Skin of body (tissue), 2 donors: ENCODE data around the gene CENPE. TPM values are rescaled to one million over a fixed set of nuclear protein-coding genes. Genes with fewer than 3 reads are reported as not detected.
"Not testable (repeated sequence)": the region's sequence is repeated elsewhere in the genome, so short reads cannot be mapped to it uniquely, and the experiment has no call there.

ENCODE experiments used
- DNase-seq: peaks from one replicate; lab custom pipeline; 2025; lab: John Stamatoyannopoulos, UW
- total RNA-seq: library from RNA; depleted of rRNA; stranded (reverse); fragments of >200 nt; gene quantifications from one replicate; pipeline ENCODE4 v1.2.3, GENCODE V29; 2014

CENPE gene, protein sequence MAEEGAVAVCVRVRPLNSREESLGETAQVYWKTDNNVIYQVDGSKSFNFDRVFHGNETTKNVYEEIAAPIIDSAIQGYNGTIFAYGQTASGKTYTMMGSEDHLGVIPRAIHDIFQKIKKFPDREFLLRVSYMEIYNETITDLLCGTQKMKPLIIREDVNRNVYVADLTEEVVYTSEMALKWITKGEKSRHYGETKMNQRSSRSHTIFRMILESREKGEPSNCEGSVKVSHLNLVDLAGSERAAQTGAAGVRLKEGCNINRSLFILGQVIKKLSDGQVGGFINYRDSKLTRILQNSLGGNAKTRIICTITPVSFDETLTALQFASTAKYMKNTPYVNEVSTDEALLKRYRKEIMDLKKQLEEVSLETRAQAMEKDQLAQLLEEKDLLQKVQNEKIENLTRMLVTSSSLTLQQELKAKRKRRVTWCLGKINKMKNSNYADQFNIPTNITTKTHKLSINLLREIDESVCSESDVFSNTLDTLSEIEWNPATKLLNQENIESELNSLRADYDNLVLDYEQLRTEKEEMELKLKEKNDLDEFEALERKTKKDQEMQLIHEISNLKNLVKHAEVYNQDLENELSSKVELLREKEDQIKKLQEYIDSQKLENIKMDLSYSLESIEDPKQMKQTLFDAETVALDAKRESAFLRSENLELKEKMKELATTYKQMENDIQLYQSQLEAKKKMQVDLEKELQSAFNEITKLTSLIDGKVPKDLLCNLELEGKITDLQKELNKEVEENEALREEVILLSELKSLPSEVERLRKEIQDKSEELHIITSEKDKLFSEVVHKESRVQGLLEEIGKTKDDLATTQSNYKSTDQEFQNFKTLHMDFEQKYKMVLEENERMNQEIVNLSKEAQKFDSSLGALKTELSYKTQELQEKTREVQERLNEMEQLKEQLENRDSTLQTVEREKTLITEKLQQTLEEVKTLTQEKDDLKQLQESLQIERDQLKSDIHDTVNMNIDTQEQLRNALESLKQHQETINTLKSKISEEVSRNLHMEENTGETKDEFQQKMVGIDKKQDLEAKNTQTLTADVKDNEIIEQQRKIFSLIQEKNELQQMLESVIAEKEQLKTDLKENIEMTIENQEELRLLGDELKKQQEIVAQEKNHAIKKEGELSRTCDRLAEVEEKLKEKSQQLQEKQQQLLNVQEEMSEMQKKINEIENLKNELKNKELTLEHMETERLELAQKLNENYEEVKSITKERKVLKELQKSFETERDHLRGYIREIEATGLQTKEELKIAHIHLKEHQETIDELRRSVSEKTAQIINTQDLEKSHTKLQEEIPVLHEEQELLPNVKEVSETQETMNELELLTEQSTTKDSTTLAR (N-terminal part only)
- 14.0 TPM for total RNA-seq

DNA sequence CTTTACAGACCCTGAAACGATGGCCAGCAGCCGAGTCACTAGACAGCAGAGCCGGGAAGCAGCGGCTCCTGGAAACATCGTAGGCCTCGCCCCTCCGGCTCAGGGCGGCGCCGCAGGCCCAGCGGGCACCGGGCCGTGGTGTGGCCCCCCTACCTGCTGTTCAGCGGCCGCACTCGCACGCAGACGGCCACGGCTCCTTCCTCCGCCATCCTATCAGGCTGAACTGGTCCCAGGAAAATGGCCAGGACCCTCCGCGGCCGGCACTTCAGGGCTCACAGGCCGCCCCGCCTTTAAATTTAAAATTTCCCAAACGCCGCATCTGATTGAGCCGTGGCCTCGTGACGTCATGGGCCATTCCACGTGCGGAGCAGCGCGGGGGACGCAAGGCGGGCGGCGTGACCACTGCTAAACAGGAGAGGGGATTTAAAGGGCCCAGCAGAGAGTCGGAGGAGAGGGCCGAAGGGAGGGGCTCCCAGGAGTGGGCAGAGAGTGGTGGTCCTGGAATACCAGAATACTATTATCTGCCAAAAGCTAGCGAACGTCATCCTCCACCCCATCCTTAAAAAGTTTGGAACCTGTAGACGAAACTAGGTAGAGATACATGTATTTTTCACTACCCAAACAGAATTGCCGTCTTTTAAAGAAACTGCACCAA, at the start of gene CENPE:
CENPE (minus strand) TSS at position 233 of the 655 bp plus-strand sequence; CDS start at position 209, 24 bp downstream.
- peak; percentile 92 for DNase-seq

DNA sequence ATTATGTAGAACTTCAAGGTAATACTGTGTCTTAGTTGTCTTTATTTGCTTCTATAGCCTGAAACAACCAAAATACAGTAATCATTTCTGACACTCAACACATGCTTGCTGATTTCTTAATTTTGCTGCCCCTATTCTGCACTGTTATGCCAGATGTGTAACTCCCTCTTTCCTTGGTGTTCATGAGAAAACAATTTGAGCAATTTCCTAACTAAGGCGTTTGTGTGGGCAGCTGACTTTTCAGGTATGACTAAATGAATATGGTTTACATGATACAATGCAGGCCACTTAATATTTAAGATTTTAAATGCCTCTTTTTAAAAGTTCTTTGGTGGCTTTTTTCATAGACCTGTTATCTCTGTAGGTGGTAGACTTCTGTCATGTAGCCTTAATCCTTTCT, 46.1 kb upstream of the CENPE start:
- DNase-seq, result no peak

DNA sequence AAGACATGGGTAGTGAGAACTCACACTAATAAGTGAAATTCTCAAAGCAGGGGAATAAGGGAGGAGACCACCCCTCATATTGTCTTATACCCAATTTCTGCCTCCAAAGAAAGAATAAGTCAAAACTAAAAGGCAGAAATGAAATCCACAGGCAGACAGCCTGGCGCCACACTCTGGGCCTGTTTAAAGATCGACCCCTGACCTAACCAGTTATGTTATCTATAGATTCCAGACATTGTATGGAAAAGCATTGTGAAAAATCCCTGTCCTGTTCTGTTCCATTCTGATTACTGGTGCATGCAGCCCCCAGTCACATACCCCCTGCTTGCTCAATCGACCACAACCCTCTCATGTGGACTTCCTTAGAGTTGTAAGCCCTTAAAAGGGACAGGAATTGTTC, 32.8 kb upstream of the CENPE start:
- DNase-seq, result not testable (repeated sequence)

DNA sequence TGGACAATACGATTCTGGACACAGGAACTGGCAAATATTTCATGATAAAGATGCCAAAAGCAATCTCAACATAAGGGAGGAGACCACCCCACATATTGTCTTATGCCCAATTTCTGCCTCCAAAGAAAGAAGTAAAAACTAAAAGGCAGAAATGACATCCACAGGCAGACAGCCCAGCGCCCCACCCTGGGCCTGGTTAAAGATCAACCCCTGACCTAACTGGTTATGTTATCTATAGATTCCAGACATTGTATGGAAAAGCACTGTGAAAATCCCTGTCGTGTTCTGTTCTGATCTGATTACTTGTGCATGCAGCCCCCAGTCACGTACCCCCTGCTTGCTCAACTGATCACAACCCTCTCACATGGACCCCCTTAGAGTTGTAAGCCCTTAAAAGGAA, 25.4 kb upstream of the CENPE start:
- DNase-seq, result not testable (repeated sequence)

DNA sequence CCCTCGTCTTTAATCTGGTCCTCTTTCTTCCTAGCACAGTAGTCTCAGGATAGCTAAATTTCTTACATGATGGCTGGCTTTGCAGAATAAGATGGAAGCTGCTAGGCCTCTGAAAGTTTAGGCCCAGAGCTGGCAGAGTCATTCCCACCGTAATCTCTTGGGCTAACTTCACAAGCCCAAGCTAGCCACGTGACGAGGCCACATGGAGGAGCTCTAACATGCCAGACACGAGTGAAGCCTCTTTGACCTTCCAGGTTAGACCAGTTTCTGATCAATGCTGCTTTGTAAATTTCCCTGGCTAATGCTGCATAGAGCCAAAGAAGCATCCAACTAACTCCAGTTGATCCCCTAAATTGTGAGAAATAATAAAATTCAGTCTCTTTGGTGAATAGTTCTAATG, 9.5 kb upstream of the CENPE start:
- no peak for DNase-seq

DNA sequence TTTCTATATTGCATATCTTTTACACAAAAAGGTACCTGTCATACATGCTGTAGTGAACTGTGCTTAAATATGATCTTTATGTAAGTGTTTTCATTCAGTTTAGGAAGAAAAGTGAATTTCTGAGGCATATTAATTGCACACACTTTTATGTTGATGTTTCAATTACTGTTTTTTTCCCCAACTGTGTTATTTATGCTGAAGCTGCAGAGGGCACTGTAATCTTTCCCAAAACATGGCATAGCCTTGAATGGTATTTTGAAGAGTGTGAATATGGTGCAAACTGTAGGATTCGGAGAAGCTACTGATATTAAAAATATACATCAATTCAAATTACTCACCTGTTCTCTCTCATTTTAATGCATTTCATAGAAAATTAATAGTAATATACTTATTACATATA, 6.0 kb upstream of the CENPE start:
- DNase-seq, result peak; percentile 16

DNA sequence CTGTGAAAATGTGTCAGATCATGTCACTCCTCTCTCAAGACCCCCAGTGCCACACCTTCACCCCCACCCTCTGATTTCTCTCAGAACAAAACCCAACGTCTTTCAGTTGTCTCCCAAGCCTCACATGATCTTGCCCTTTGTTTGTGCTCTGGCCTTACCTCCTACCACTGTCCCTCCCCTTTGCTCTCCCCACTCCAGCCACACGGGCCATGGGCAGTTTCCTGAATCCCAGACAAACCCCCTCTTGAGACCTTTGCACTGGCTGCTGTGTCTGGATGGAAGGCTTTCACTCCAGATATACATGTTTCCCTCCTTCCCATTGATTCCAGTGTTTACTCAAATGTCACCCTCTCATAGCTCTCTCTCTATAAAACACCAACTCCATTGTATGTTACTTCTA, 3.6 kb upstream of the CENPE start:
- no peak for DNase-seq

DNA sequence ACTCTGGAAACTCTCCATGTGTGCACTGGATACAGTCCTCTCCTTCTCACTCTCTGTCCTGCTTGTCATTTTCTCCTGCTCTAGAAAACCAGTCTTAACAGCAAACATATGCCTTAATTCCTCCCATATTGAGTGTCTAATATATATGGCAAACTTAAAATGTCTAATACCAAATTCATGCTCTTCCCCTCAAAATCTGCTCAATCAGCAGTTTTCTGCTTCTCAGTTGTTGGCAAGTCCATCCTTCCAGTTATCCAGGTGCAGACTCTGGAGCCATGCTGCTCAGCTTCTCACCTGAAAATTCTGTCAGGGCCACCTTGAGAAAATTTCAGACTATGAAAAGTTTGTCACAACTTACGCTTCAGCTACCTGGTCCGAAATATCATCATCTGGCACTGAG, 3.1 kb upstream of the CENPE start:
- DNase-seq, result peak; percentile 5

DNA sequence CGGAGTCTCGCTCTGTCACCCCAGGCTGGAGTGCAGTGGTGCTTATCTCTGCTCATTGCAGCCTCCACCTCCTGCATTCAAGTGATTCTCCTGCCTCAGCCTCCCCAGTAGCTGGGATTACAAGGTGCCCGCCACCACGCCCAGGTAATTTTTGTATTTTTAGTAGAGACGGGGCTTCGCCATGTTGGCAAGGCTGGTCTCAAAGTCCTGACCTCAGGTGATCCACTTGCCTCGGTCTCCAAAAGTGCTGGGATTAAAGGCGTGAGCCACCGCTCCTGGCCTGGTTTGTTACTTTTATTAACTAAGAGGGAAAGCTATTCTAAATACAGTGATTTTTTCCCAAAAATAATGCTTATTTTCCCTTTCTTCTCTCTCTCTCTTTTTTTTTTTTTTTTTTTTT, 866 bp upstream of the CENPE start:
- no peak for DNase-seq

DNA sequence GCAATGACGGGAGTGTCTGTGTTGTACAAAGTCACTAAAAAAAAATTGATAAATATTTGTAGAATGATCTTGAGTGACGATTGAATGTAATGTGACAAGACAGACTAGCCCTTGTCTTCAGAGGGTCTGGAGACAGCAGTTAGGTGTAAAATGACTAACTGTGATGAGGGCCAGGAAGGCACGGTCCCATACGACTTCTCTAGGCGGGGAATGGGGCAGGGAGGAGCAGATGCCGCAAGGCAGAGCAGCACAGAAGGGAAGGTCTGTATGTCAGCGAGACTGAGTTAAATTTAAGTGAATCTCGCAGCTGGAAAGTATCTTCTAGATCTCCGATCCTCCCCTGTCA, 405 bp downstream of the CENPE start:
- peak; percentile 33 for DNase-seq

DNA sequence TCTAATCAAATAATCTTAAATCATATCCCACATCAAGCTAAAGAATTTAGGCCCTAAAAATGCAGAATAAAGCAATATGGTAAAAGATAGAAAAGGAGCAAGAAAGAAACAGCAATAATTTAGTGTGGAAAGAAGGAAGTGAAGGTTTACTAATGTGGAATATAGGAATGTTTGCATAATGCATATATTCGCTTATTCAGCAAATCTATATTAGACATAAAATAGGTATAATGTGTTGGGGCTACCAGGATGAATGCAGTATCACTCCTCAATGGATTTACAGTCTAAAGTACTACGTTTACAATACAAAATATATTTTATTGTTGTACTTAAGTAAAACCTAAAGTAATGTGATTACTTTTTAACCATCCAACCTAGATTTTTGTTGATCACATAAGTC, 4.7 kb downstream of the CENPE start:
- no peak for DNase-seq

DNA sequence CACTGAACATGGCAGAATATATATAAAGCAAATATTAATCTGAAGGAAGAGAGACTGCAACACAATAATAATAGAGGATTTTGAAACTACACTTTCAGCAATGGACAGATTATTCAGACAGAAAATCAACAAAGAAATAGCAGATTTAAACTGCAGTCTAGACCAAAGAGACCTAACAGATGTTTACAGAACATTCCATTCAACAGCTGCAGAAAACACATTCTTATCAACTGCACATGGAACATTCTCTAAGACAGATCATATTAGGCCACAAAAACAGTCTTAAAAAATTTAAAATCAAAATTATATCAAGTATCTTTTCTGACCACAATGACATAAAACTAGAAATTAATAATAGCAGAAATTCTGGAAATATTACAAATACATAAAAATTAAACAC, 27.1 kb downstream of the CENPE start:
- no peak for DNase-seq

DNA sequence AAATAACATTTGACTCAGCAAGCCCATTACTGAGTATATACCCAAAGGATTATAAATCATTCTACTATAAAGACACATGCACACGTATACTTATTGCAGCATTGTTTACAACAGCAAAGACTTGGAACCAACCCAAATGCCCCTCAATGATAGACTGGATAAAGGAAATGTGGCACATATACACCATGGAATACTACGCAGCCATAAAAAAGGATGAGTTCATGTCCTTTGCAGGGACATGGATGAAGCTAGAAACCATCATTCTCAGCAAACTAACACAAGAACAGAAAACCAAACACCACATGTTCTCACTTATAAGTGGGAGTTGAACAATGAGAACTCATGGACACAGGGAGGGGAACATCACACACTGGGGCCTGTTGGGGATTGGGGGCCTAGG, 28.4 kb downstream of the CENPE start:
- DNase-seq, result not testable (repeated sequence)

DNA sequence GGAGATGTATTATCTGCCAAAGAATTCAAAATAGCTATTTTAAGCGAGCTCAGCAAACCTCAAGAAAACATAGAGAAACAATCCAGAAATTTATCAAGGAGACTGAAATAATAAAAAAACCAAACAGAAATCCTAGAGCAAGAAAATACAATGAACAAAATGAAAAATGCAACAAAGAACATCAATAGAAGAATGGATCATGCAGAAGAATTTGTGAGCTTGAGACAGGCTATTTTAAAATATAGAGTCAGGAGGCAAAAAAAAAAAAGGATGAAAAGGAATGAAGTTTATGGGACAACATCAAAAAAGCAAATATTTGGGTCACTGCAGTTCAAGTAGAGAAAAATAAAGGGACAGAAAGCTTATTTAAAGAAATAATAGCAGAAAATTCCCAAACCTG, 29.1 kb downstream of the CENPE start:
- no peak for DNase-seq

DNA sequence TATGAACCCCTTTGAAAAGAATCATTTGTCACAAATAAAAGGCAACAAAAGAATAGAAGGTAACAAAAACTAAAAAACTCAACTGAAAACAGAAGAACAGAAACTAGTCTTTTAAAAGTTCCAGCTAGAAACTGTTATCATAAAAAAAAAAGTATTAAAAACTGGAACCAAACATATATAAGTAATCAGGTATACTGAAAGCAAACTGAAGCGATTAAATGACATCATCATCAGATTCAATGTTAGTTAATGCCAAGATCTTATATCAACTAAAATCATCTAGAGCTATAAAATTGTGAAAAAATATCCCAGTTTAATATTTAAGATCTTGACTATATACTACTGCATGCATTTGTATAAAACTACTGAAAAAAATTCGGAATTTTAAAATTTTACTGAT, 36.0 kb downstream of the CENPE start:
- DNase-seq, result no peak

DNA sequence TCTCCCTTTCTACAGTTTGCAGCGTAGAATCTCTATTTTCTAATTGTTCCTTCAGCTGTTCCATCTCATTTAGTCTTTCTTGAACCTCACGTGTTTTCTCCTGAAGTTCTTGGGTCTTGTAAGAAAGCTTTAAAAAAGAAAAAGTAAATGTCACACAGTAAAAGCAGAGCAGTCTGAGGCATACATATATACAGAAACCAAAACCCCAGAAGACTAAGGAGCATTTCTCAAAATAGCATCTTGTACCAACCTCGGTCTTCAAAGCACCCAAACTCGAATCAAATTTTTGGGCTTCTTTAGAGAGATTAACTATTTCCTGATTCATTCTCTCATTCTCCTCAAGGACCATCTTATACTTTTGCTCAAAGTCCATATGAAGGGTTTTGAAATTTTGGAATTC, 39.4 kb downstream of the CENPE start:
- no peak for DNase-seq

DNA sequence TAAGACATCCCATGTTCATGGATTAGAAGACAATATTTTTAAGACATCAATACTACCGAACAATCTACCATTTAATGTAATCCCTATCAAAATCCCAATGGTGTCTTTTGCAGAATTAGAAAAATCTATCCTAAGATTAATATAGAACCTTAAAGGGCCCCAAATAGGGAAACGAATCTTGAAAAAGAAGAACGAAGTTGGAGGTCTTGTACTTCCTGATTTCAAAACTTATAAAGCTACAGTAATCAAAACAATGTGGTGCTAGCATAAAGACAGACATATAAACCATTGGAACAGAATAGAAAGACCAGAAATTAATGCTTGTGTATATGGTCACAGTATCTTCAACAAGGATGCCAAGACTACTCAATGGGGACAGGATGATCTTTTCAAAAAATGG, 42.0 kb downstream of the CENPE start:
- DNase-seq, result no peak

DNA sequence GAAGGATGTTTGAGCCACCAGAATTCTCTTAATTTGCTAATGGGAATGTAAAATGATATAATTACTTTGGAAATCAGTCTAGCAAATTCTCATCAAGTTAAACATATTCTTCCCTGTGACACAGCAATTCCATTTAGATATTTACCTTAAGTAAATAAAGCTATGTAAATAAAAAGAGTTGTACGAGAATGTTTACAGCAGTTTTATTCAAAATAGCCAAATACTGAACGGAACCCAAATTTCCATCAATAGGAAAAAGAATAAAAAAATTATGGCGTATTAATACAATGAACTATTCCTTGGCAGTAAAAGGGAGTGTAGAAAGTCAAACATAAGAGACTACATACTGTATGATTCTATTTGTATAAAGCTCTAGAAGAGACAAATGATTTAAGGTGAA, 45.8 kb downstream of the CENPE start:
- DNase-seq, result no peak

DNA sequence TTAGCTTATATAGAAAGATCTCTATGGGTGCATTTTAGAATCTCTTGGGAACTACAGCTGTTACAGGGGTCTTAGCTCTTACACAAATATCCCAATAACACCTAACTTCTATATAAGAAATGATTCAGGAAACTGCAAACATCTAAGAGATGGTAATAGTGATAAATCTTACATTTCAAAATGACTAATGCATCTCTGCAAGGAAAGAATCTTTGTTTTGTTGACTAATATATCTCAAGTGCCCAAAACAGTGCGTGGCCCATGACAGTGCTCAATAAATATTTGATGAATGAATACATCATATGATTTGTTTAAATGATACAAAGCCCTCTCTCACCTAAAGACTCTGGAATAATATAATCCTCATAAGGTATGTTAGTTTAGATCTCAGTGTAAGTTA, 47.5 kb downstream of the CENPE start:
- no peak for DNase-seq

DNA sequence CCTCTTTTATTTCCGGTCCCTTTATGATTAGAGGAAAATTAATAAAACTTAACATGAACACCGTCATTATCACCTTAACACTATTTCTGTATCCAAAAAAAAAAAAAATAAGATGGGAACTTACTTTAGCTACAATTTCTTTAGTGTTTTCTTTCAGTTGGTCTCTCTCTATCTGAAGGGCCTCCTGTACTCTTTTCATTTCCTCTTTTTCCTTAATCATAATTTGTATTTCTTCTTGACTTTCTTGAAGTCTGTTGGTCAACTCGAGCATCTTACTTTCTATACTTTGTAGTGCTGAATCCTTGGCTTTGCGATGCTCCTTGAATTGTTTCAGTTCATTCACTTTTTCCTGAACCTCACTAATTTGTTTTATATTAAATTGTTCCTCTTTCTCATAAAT, 53.2 kb downstream of the CENPE start:
- DNase-seq, result no peak

DNA sequence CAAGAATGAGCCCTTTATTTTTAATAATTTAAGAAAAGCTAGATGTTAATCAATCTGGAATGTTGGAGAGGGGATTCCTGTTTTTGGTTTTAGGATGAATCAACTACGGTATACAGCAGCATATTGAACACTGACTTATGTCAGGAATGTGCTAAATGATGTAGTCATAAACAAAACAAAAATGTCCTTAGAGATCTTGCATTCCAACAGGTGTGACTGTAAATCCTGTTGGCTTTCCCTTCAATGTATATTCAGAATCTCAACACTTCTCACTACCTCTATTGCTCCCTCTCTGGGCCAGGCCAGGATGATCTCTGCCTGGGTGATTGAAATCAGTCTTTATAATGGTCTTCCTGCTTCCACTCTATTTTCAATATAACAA, 60.7 kb downstream of the CENPE start:
- DNase-seq, result no peak
